Trophoblast cell (in vitro differentiated cells and primary cell): ENCODE results near the gene UBQLN4.

ENCODE experiments used
- DNase-seq, 2 donors: peaks; one replicate each; pipeline ENCODE4 v3.0.0-alpha.2; 2016
- H2AFZ ChIP-seq: 2 replicates; pipeline ENCODE4 v1.6.1; 2013; ENCODE audit warnings: low read length, moderate library complexity, mild to moderate bottlenecking; ENCODE audit not compliant: insufficient read depth, poor library complexity
- H2AK5ac ChIP-seq: 2 replicates; pipeline ENCODE4 v1.6.1; 2013; ENCODE audit warnings: mild to moderate bottlenecking, low read length
- H2BK120ac ChIP-seq: 2 replicates; pipeline ENCODE4 v1.6.1; 2013; ENCODE audit warnings: low read length, mild to moderate bottlenecking, moderate library complexity; ENCODE audit not compliant: insufficient read depth, poor library complexity
- H2BK12ac ChIP-seq: 2 replicates; pipeline ENCODE4 v1.6.1; 2013; ENCODE audit warnings: mild to moderate bottlenecking, low read length, moderate library complexity
- H2BK5ac ChIP-seq: 2 replicates; pipeline ENCODE4 v1.6.1; 2013; ENCODE audit warnings: low read length, low read depth, moderate library complexity, mild to moderate bottlenecking; ENCODE audit not compliant: poor library complexity
- H3K14ac ChIP-seq: 2 replicates; pipeline ENCODE4 v1.6.1; 2013; ENCODE audit warnings: mild to moderate bottlenecking, low read length
- H3K18ac ChIP-seq: 2 replicates; pipeline ENCODE4 v1.6.1; 2013; ENCODE audit warnings: mild to moderate bottlenecking, low read length
- H3K23ac ChIP-seq: 2 replicates; pipeline ENCODE4 v1.6.1; 2013; ENCODE audit warnings: low read length
- H3K27ac ChIP-seq: 2 replicates; pipeline ENCODE4 v1.5.1; 2013; ENCODE audit warnings: low read depth, mild to moderate bottlenecking, inconsistent platforms, low read length, moderate library complexity
- H3K27me3 ChIP-seq: 2 replicates; pipeline ENCODE4 v1.6.1; 2013; ENCODE audit warnings: inconsistent platforms, mild to moderate bottlenecking, low read length, moderate library complexity; ENCODE audit not compliant: insufficient read depth
- H3K36me3 ChIP-seq, 2 experiments: 1 replicate in 1 of 2; 2 replicates in 1 of 2; pipeline ENCODE4 v1.6.1; 2013; ENCODE audit warnings: low read length in 2 of 2, mild to moderate bottlenecking in 2 of 2, moderate library complexity in 1 of 2; ENCODE audit not compliant: insufficient read depth in 2 of 2, control insufficient read depth in 1 of 2
- H3K4ac ChIP-seq: 2 replicates; pipeline ENCODE4 v1.6.1; 2013; ENCODE audit warnings: low read depth, mild to moderate bottlenecking, low read length, moderate library complexity
- H3K4me1 ChIP-seq, 2 experiments: 1 replicate in 1 of 2; 2 replicates in 1 of 2; pipeline ENCODE4 v1.6.1; 2013; ENCODE audit warnings: low read length in 2 of 2, mild to moderate bottlenecking in 2 of 2, moderate library complexity in 1 of 2; ENCODE audit not compliant: insufficient read depth in 2 of 2, control insufficient read depth in 1 of 2
- H3K4me2 ChIP-seq: 2 replicates; pipeline ENCODE4 v1.6.1; 2013; ENCODE audit warnings: inconsistent platforms, mild to moderate bottlenecking, low read length, moderate library complexity
- H3K4me3 ChIP-seq: 2 replicates; pipeline ENCODE4 v1.5.1; 2013; ENCODE audit warnings: mild to moderate bottlenecking, low read depth, low read length, inconsistent platforms
- H3K79me1 ChIP-seq: one replicate; pipeline ENCODE4 v1.6.1; 2013; ENCODE audit warnings: low read length
- H3K79me2 ChIP-seq: 2 replicates; pipeline ENCODE4 v1.6.1; 2013; ENCODE audit warnings: low read length, mild to moderate bottlenecking; ENCODE audit not compliant: control insufficient read depth, insufficient read depth, poor library complexity
- H3K9ac ChIP-seq: 2 replicates; pipeline ENCODE4 v1.6.1; 2013; ENCODE audit warnings: mild to moderate bottlenecking, low read length
- H3K9me3 ChIP-seq: 2 replicates; pipeline ENCODE4 v1.6.1; 2013; ENCODE audit warnings: low read depth, mild to moderate bottlenecking, control low read depth, inconsistent platforms, low read length; ENCODE audit not compliant: insufficient read depth
- H4K12ac ChIP-seq: 2 replicates; pipeline ENCODE4 v1.6.1; 2013; ENCODE audit warnings: low read depth, mild to moderate bottlenecking, low read length, moderate library complexity
- H4K8ac ChIP-seq: 2 replicates; pipeline ENCODE4 v1.6.1; 2013; ENCODE audit warnings: low read depth, mild to moderate bottlenecking, low read length, moderate library complexity
- H4K91ac ChIP-seq: one replicate; pipeline ENCODE4 v1.6.1; 2013; ENCODE audit warnings: low read depth, mild to moderate bottlenecking, low read length, moderate library complexity
- WGBS: extraction: QIAGEN DNeasy Blood & Tissue Kit; methylation state at CpG from one replicate; pipeline ENCODE4 v1.1.7; 2013; ENCODE audit warnings: missing lambda C conversion rate; ENCODE audit not compliant: insufficient read length, insufficient coverage; ENCODE audit errors: extremely low coverage; 5-methylcytosine and 5-hydroxymethylcytosine counted together

The UBQLN4 gene

DNA sequence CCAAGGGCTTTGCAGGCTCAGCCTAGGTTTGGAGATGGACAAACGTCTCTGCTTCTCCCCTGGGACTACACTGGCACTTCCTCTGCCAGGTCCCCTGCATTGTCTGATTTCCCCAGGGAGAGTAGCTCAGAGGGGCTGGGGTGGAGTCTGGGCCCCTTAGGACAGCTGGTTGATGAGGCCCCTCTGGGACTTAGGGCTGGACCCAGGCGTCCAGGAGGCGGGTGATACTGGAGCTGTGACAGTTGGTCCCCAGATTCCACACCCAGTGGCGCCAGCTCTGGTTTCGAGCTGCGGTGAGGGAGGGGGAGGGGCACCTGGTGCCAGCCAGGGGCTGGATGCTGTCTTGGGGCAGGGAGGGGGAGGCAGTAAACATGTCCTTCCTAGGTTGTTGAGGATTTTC is 36.1 kb upstream of the UBQLN4 start:
- H2AFZ ChIP-seq: no peak overlapping the region
- no peak overlapping the region for H2AK5ac ChIP-seq
- no peak overlapping the region for H3K4me2 ChIP-seq
- H3K79me1 ChIP-seq: peaks cover 12% of the 10 kb centered on the region
- H3K9ac ChIP-seq: no peak overlapping the region
- H3K36me3 ChIP-seq: peaks cover 21 to 27% of the 10 kb centered on the region in 2 experiments
- peak overlapping the region; percentile 22 for H3K4ac ChIP-seq
- H4K91ac ChIP-seq: no peak overlapping the region
- no peak overlapping the region for H4K8ac ChIP-seq
- peaks cover 14% of the 10 kb centered on the region for H3K79me2 ChIP-seq
- no peak overlapping the region for H3K14ac ChIP-seq
- H3K18ac ChIP-seq: no peak overlapping the region
- no peak overlapping the region for H2BK120ac ChIP-seq
- H3K27me3 ChIP-seq: no peaks in the 10 kb centered on the region
- no peaks in the 10 kb centered on the region for H3K9me3 ChIP-seq
- DNase-seq: no peak
- no peak overlapping the region for H3K27ac ChIP-seq
- H4K12ac ChIP-seq: no peak overlapping the region
- H3K4me1 ChIP-seq: peaks cover 18 to 28% of the 10 kb centered on the region in 2 experiments
- H2BK5ac ChIP-seq: no peak overlapping the region
- no CpG with 5 or more reads among the region's 6 CpGs for WGBS
- H3K4me3 ChIP-seq: no peak overlapping the region
- no peak overlapping the region for H2BK12ac ChIP-seq
- no peak overlapping the region for H3K23ac ChIP-seq

DNA sequence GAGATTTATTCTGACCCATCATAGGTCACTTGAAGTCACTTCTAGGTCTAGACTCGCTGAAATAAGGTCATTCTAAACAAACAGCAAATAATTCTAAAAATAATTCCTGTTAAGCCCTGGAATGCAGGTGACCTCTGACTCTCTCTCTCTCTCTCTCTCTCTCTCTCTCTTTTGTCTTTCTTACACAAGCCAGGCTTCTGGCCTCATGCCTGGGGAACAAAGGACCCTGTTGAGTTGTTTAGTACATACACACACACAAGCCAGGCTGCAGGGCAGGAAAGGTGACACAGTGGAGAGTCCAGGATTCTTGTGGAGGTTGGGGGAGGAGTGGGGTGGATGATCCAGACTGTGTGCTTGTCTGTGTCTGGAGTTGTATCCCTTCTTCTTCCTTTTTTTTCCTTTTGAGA is 32.7 kb upstream of the UBQLN4 start:
- H3K23ac ChIP-seq: no peak overlapping the region
- H3K4me2 ChIP-seq: peak overlapping the region; percentile 49
- H2AFZ ChIP-seq: no peak overlapping the region
- no peak overlapping the region for H4K12ac ChIP-seq
- peak overlapping the region; percentile 93 for H2BK120ac ChIP-seq
- no peaks in the 10 kb centered on the region for H3K9me3 ChIP-seq
- H3K9ac ChIP-seq: no peak overlapping the region
- peak overlapping the region; percentile 60 for H2BK12ac ChIP-seq
- WGBS: no CpG with 5 or more reads among the region's 1 CpG
- H3K27ac ChIP-seq: peak overlapping the region; percentile 93
- H3K79me2 ChIP-seq: peaks cover 34% of the 10 kb centered on the region
- DNase-seq: no peak
- H4K8ac ChIP-seq: peak overlapping the region; percentile 23
- no peak overlapping the region for H3K4ac ChIP-seq
- no peak overlapping the region for H2AK5ac ChIP-seq
- no peaks in the 10 kb centered on the region for H3K27me3 ChIP-seq
- no peak overlapping the region for H3K4me3 ChIP-seq
- no peak overlapping the region for H3K18ac ChIP-seq
- peaks cover 10 to 14% of the 10 kb centered on the region in 2 experiments for H3K36me3 ChIP-seq
- peaks cover 18 to 31% of the 10 kb centered on the region in 2 experiments for H3K4me1 ChIP-seq
- peaks cover 34% of the 10 kb centered on the region for H3K79me1 ChIP-seq
- peak overlapping the region; percentile 89 for H2BK5ac ChIP-seq
- H3K14ac ChIP-seq: no peak overlapping the region
- H4K91ac ChIP-seq: peak overlapping the region; percentile 94

DNA sequence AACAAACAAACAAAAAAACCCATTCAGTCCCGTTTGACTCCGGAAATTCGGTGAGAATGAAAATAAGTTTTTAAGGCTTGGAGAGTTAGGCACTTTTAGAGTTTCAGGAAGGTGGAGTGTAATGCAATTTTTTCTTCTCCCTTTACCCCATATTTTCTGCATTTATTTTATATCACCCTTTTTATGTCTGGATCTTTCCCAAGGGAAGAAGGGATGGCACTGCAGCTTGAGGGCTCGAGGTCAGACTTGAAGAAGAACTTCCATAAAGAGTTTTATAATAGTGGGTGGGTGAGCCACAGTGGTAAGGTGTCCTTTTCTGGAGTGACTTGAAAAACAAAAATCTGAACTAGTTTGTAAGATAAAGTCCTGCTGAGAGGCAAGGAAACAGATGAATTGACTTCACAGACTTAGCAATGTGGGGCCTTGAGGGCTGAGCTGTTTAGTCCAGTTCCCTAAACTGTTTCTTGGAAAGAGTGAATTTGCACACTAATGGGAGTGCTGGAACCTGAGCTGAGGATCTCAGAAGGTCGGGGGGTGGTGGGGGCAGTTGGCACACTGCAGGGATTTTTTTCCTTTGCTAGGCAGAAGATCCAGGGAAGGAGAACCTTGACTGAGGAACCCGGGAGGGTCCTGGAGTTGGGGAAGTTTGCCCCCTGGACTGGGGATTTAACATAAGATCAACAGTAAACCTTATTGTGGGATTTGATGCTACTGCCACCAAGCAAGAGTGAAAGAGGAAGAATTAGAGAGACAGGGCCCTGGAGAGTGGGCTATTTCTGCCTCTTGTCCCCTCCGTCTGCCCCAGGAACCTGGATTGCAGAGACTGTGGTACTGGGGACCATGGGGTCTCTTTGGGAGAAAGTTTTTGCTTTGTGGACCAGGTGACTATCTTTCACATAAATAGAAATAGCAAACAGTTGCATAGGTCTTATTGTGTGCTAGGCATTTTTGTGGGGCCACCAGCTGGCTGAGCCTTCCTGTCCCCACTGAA is 30.5 kb upstream of the UBQLN4 start:
- Histone ChIP-seq H4K8ac (no peak overlapping the region), H3K4me1 (peaks cover 20 to 32% of the 10 kb centered on the region in 2 experiments), H3K9ac (peak overlapping the region; percentile 72), H3K27me3 (no peaks in the 10 kb centered on the region), H3K14ac (peak overlapping the region; percentile 4), H3K79me1 (peaks cover 45% of the 10 kb centered on the region), H2BK12ac (peak overlapping the region; percentile 68), H2AFZ (no peak overlapping the region), H2AK5ac (peak overlapping the region; percentile 44), H4K12ac (peak overlapping the region; percentile 37), H3K79me2 (peaks cover 49% of the 10 kb centered on the region), H4K91ac (peak overlapping the region; percentile 71), H3K36me3 (peaks cover 8% of the 10 kb centered on the region in 2 experiments), H3K27ac (peak overlapping the region; percentile 93), H3K4me2 (peak overlapping the region; percentile 69), H3K4me3 (peak overlapping the region; percentile 54), H3K9me3 (no peaks in the 10 kb centered on the region), H3K23ac (no peak overlapping the region), H2BK5ac (peak overlapping the region; percentile 65), H3K18ac (peak overlapping the region; percentile 11), H3K4ac (peak overlapping the region; percentile 96), H2BK120ac (peak overlapping the region; percentile 61)
- no peak for DNase-seq
- no CpG with 5 or more reads among the region's 7 CpGs for WGBS

DNA sequence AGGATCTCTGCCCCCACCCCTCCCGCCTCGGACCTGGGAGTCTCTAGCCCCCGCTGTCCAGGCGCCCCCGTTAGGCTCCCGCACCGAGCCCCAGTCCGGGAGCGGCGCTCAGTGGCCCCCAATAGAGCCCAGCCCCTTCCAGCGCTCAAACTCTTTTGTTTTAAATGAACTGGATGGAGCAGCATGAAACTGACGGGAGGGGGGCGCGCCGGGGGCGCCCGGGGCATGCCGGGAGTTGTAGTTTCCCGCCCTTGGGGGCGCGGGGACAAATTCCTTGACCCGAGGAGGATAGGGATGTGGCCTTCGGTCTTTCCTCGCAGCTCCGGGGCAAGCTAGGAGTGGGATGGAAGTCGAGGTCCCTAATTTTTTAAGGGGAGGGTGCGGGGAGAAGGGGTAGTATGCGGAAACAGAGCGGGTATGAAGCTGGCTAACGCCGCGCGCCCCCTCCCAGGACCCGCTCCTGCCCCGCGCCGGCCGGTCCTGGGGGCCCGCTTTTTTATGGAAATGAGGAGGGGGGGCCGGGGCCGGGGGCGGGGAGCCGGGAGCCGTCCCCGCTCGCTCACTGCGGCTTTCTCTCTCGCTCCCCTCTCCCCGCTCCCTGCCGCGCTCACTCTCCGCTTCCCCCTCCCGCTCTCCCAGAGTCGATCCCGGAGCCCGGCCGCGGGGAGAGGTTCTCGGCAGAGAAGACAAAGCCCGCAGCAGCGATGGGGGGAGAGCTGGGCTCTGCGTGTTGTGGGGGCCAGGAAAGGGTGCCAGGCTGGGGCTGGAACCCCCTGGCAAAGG is 28.9 kb upstream of the UBQLN4 start, which contains the start of gene MEX3A:
MEX3A (minus strand) TSS at position 157 of the 783 bp plus-strand sequence. CDS start 467 bp downstream, outside the sequence.
- no CpG with 5 or more reads among the region's 62 CpGs for WGBS
- Histone ChIP-seq H3K23ac (peak within 1 kb of the TSS; percentile 3), H3K14ac (peak within 1 kb of the TSS; percentile 97)

More for the DNA sequence above, 28.9 kb upstream of the UBQLN4 start, which contains the start of gene MEX3A:
- H2BK5ac ChIP-seq: peak within 1 kb of the TSS; percentile 93
- peak within 1 kb of the TSS; percentile 42 for H2BK12ac ChIP-seq
- peak within 1 kb of the TSS; percentile 97 for H3K18ac ChIP-seq
- peak within 1 kb of the TSS; percentile 90 for H4K8ac ChIP-seq
- H4K12ac ChIP-seq: peak within 1 kb of the TSS; percentile 95
- H3K79me2 ChIP-seq: peaks cover 56% of the 10 kb centered on the region
- DNase-seq: peak; percentile 36 to 62
- H2BK120ac ChIP-seq: peak within 1 kb of the TSS; percentile 86
- peak within 1 kb of the TSS; percentile 97 for H3K27ac ChIP-seq
- peak within 1 kb of the TSS; percentile 94 for H4K91ac ChIP-seq
- peak within 1 kb of the TSS; percentile 97 for H3K9ac ChIP-seq
- H3K79me1 ChIP-seq: peaks cover 45% of the 10 kb centered on the region
- peaks cover 21 to 35% of the 10 kb centered on the region in 2 experiments for H3K4me1 ChIP-seq
- peaks cover 5 to 14% of the 10 kb centered on the region in 2 experiments for H3K36me3 ChIP-seq
- H2AFZ ChIP-seq: peak within 1 kb of the TSS; percentile 66
- no peaks in the 10 kb centered on the region for H3K27me3 ChIP-seq
- H3K4me2 ChIP-seq: peak within 1 kb of the TSS; percentile 94
- peak within 1 kb of the TSS; percentile 97 for H2AK5ac ChIP-seq
- peak within 1 kb of the TSS; percentile 94 for H3K4me3 ChIP-seq
- peaks cover under 1% of the 10 kb centered on the region for H3K9me3 ChIP-seq
- peak within 1 kb of the TSS; percentile 97 for H3K4ac ChIP-seq
